ENCODE results near the gene POC1B. TPM values are rescaled to one million over a fixed set of nuclear protein-coding genes. Genes with fewer than 3 reads are reported as not detected.

The POC1B gene
- total RNA-seq, 1 donor from 2014 or later = 40.3 TPM

- H2AFZ ChIP-seq (replicated peaks) = no peak overlapping the region
- DNase-seq (ENCODE audit: low spot score) = no peak
- no peaks in the 10 kb centered on the region for H3K9me3 Mint-ChIP-seq
- H3K27ac Mint-ChIP-seq = no peak overlapping the region
- H3K36me3 Mint-ChIP-seq = peaks cover 5% of the 10 kb centered on the region
- H3K9me3 ChIP-seq (ENCODE audit: low read depth) = no peaks in the 10 kb centered on the region
- H3K9ac ChIP-seq = no peak overlapping the region
- no peak overlapping the region for H3K4me3 ChIP-seq
- no peaks in the 10 kb centered on the region for H4K20me1 ChIP-seq (ENCODE audit: low read depth)
- no peaks in the 10 kb centered on the region for H3K4me1 ChIP-seq
- no peak overlapping the region for H3K27ac ChIP-seq
- H3K27me3 Mint-ChIP-seq (ENCODE audit: insufficient read depth, low read depth) = peaks cover 1% of the 10 kb centered on the region
- TF ChIP-seq EZH2 (IDR thresholded peaks at IDR 0.05) = no peak
- no peak for TF ChIP-seq CTCF (IDR thresholded peaks at IDR 0.05)
- no peak for TF ChIP-seq EZH2phosphoT487 (IDR thresholded peaks at IDR 0.05)
- H3K4me3 Mint-ChIP-seq = no peak overlapping the region
- no peaks in the 10 kb centered on the region for H3K36me3 ChIP-seq
- H3K4me2 ChIP-seq = no peak overlapping the region
- no peaks in the 10 kb centered on the region for H3K27me3 ChIP-seq
- H3K4me1 Mint-ChIP-seq = peaks cover 10% of the 10 kb centered on the region
- H3K79me2 ChIP-seq (ENCODE audit: low read depth) = no peaks in the 10 kb centered on the region
- H3F3A ChIP-seq (ENCODE audit: low read depth) = peaks cover under 1% of the 10 kb centered on the region
Observed at GRCh38 chr12:89417246-89417977, 108.4 kb downstream of the POC1B start.

GRCh38 chr12:89416049-89416792, 109.6 kb downstream of the POC1B start:
- Histone ChIP-seq H2AFZ (replicated peaks) (no peak overlapping the region), H3K4me3 (no peak overlapping the region), H3K36me3 (no peaks in the 10 kb centered on the region), H3K9me3 (ENCODE audit: low read depth) (no peaks in the 10 kb centered on the region), H3K4me2 (no peak overlapping the region), H3K4me1 (peaks cover 11% of the 10 kb centered on the region), H3F3A (ENCODE audit: low read depth) (peaks cover 13% of the 10 kb centered on the region), H3K79me2 (ENCODE audit: low read depth) (no peaks in the 10 kb centered on the region), H4K20me1 (ENCODE audit: low read depth) (no peaks in the 10 kb centered on the region), H3K27ac (no peak overlapping the region), H3K9ac (no peak overlapping the region), H3K27me3 (no peaks in the 10 kb centered on the region)
- no peak for DNase-seq (ENCODE audit: low spot score)
- TF ChIP-seq EZH2phosphoT487 (IDR thresholded peaks at IDR 0.05) (no peak), CTCF (IDR thresholded peaks at IDR 0.05) (no peak), EZH2 (IDR thresholded peaks at IDR 0.05) (no peak)
- Mint-ChIP-seq H3K4me1 (peaks cover 19% of the 10 kb centered on the region), H3K36me3 (peaks cover 3% of the 10 kb centered on the region), H3K27ac (no peak overlapping the region), H3K27me3 (ENCODE audit: insufficient read depth, low read depth) (no peaks in the 10 kb centered on the region), H3K4me3 (no peak overlapping the region), H3K9me3 (no peaks in the 10 kb centered on the region)

- H3K4me3 ChIP-seq = no peak overlapping the region
- peaks cover 15% of the 10 kb centered on the region for H3F3A ChIP-seq (ENCODE audit: low read depth)
- peaks cover 21% of the 10 kb centered on the region for H3K4me1 Mint-ChIP-seq
- peaks cover 13% of the 10 kb centered on the region for H3K4me1 ChIP-seq
- H3K27me3 Mint-ChIP-seq (ENCODE audit: insufficient read depth, low read depth) = peaks cover 5% of the 10 kb centered on the region
- no peaks in the 10 kb centered on the region for H3K9me3 ChIP-seq (ENCODE audit: low read depth)
- peaks cover 7% of the 10 kb centered on the region for H3K9me3 Mint-ChIP-seq
- no peak overlapping the region for H3K27ac ChIP-seq
- H3K27ac Mint-ChIP-seq = no peak overlapping the region
- H4K20me1 ChIP-seq (ENCODE audit: low read depth) = no peaks in the 10 kb centered on the region
- H3K36me3 Mint-ChIP-seq = peaks cover 6% of the 10 kb centered on the region
- no peak for DNase-seq (ENCODE audit: low spot score)
- H3K9ac ChIP-seq = no peak overlapping the region
- TF ChIP-seq CTCF (IDR thresholded peaks at IDR 0.05) (no peak), EZH2phosphoT487 (IDR thresholded peaks at IDR 0.05) (no peak), EZH2 (IDR thresholded peaks at IDR 0.05) (no peak)
- H3K4me2 ChIP-seq = no peak overlapping the region
- no peaks in the 10 kb centered on the region for H3K27me3 ChIP-seq
- no peak overlapping the region for H2AFZ ChIP-seq (replicated peaks)
- no peak overlapping the region for H3K4me3 Mint-ChIP-seq
- no peaks in the 10 kb centered on the region for H3K36me3 ChIP-seq
- no peaks in the 10 kb centered on the region for H3K79me2 ChIP-seq (ENCODE audit: low read depth)
Observed at GRCh38 chr12:89414851-89415250, 111.0 kb downstream of the POC1B start.
